ENCODE results near the gene ARHGEF1. TPM values are rescaled to one million over a fixed set of nuclear protein-coding genes. Genes with fewer than 3 reads are reported as not detected.

The ARHGEF1 gene
- total and polyA plus RNA-seq, 8 donors, result 60.8 to 202 (median 79.6) TPM

DNA sequence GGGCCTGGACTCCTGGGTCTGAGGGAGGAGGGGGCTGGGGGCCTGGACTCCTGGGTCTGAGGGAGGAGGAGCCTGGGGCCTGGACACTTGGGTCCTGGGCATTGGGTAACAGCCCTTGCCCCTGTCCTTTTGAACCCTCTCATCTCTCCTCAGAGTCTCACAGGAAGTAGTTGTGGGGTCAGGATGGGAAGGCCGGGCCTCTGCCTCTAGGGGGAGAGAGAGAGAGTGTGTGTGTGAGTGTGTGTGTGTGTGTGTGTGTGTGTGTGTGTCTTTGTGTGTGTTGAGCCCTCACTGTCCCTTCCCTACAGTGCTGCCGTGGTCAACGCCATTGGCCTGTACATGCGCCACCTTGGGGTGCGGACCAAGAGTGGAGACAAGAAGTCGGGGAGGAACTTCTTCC is 10.9 kb downstream of the ARHGEF1 start:
- ATAC-seq (no peak), DNase-seq (no peak)
- peaks cover 0 to 89% of the 10 kb centered on the region in 2 donors for H3K36me3 ChIP-seq
- TF ChIP-seq, protein P1, sequence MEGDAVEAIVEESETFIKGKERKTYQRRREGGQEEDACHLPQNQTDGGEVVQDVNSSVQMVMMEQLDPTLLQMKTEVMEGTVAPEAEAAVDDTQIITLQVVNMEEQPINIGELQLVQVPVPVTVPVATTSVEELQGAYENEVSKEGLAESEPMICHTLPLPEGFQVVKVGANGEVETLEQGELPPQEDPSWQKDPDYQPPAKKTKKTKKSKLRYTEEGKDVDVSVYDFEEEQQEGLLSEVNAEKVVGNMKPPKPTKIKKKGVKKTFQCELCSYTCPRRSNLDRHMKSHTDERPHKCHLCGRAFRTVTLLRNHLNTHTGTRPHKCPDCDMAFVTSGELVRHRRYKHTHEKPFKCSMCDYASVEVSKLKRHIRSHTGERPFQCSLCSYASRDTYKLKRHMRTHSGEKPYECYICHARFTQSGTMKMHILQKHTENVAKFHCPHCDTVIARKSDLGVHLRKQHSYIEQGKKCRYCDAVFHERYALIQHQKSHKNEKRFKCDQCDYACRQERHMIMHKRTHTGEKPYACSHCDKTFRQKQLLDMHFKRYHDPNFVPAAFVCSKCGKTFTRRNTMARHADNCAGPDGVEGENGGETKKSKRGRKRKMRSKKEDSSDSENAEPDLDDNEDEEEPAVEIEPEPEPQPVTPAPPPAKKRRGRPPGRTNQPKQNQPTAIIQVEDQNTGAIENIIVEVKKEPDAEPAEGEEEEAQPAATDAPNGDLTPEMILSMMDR (IDR thresholded peaks at IDR 0.05), result no peak
- no peaks in the 10 kb centered on the region for H3K27me3 ChIP-seq
- intact Hi-C loops (cut with DNase I), result no loop called here
- H3K4me1 ChIP-seq, result peaks cover 0 to 3% of the 10 kb centered on the region in 2 donors
- H3K27ac ChIP-seq, result no peak overlapping the region
- H3K9me3 ChIP-seq, result no peaks in the 10 kb centered on the region
- no peak overlapping the region for H3K4me3 ChIP-seq

DNA sequence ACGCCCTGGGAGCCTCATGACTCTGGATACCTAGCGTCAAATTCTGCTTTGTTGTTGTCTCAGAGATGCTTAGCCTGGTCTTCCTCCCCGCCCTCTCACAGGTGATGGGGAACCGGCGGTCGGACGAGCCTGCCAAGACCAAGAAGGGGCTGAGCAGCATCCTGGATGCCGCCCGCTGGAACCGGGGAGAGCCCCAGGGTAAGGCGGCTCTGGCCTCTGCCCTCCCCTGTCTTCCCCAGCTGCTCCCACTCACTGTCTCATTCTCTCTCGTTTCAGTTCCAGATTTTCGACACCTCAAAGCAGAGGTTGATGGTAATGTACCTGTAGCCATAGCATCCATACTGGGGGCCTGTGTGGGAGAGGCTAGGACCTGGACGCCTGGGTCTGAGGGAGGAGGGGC is 11.4 kb downstream of the ARHGEF1 start:
- Histone ChIP-seq H3K9me3 (no peaks in the 10 kb centered on the region), H3K27me3 (no peaks in the 10 kb centered on the region), H3K27ac (no peak overlapping the region), H3K36me3 (peaks cover 0 to 89% of the 10 kb centered on the region in 2 donors), H3K4me3 (no peak overlapping the region), H3K4me1 (no peaks in the 10 kb centered on the region)
- TF ChIP-seq, protein P1 (IDR thresholded peaks at IDR 0.05), result no peak
- intact Hi-C loops (cut with DNase I), result no loop called here
- DNase-seq, result peak in 1 of 4 donors; percentile 61
- no peak for ATAC-seq

DNA sequence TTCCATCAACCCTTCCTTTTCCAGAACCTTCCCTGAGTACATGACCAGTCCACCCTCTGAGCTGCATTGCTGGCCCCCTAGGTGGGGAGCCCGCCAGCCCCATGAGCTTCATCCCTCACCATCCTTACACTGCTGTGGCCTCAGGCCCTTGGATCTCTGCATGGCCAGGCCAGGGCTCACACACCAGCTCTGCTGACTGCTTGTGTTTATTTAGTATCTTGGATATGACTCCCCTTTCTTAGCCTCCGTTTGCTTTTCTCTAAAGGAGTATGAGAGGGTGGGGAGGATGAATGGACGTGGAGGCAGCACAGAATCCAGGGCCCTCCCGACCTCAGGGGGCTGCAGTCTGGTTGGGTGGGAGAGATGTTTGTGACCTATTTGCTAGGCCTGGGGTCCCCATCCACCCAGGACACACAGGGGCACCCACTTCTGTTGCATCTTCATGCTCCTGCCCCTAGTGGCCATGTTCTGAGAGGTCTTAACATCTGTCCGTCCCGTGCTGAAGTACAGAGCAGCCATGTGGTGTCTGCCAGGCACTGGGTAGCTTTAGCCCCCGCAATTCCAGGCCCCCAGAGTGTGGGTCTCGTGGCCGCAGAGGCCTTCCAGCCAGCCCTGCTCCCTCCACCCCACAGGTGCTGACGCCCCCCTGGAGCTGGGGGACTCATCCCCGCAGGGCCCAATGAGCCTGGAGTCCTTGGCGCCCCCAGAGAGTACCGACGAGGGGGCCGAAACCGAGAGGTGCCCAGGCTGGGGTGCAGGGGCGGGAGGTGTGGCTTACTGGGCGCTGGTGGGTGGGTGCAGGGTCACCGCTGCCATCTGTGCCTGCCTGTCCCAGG is 13.0 kb downstream of the ARHGEF1 start:
- H3K27me3 ChIP-seq, result no peaks in the 10 kb centered on the region
- ATAC-seq, result no peak
- H3K9me3 ChIP-seq, result no peaks in the 10 kb centered on the region
- no peak for DNase-seq
- TF ChIP-seq, protein P1 (IDR thresholded peaks at IDR 0.05), result no peak
- no peaks in the 10 kb centered on the region for H3K4me1 ChIP-seq
- no peak overlapping the region for H3K27ac ChIP-seq
- intact Hi-C loops (cut with DNase I), result no loop called here
- no peak overlapping the region for H3K4me3 ChIP-seq
- peaks cover 0 to 89% of the 10 kb centered on the region in 2 donors for H3K36me3 ChIP-seq

DNA sequence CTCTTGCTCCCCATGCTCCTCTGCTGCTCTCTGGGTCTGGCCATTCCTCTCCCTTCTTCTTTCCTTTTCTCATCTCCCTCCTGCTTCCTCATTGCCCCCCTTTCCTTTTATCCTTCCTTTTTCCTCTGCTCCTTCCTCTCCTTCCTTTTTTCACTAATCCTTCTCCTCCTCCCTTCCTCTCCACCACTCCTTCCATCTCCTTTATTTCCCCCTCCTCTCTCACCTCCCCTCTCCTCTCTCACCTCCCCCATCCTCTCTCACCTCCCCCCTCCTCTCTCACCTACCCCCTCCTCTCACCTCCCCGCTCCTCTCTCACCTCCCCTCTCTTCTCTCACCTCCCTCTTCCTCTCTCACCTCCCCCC is 13.6 kb downstream of the ARHGEF1 start:
- TF ChIP-seq, protein P1 (IDR thresholded peaks at IDR 0.05), result no peak
- peaks cover 0 to 89% of the 10 kb centered on the region in 2 donors for H3K36me3 ChIP-seq
- H3K9me3 ChIP-seq, result no peaks in the 10 kb centered on the region
- no peaks in the 10 kb centered on the region for H3K27me3 ChIP-seq
- H3K4me3 ChIP-seq, result no peak overlapping the region
- intact Hi-C loops (cut with DNase I), result no loop called here
- no peaks in the 10 kb centered on the region for H3K4me1 ChIP-seq
- no peak overlapping the region for H3K27ac ChIP-seq
- ATAC-seq (no peak), DNase-seq (no peak)

DNA sequence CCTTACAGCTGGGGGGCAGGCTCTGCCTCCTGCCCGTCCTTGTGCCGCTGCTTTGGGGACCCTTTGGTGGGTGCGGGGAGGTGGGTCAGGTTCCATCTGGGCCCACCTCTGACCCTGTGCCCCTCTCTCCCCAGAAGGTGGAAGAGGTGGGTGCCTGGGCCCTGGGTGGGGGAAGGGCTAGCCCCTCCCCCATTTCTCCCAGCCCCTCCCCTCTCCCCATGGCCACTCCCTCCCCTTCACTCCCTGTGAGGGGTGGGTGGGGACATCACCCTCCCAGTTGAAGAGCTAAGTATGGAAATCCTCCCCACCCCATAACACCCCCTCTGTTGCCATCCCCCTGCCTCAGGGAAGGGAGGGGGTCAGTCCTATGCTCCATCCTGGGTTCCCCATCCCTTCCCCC is 14.2 kb downstream of the ARHGEF1 start:
- TF ChIP-seq, protein P1 (IDR thresholded peaks at IDR 0.05), result no peak
- Histone ChIP-seq H3K27ac (no peak overlapping the region), H3K36me3 (peaks cover 6 to 89% of the 10 kb centered on the region in 2 donors), H3K9me3 (no peaks in the 10 kb centered on the region), H3K4me3 (no peak overlapping the region), H3K27me3 (no peaks in the 10 kb centered on the region), H3K4me1 (no peaks in the 10 kb centered on the region)
- DNase-seq (no peak), ATAC-seq (no peak)
- intact Hi-C loops (cut with DNase I), result no loop called here
